ENCODE results near the gene MASP1.

DNA sequence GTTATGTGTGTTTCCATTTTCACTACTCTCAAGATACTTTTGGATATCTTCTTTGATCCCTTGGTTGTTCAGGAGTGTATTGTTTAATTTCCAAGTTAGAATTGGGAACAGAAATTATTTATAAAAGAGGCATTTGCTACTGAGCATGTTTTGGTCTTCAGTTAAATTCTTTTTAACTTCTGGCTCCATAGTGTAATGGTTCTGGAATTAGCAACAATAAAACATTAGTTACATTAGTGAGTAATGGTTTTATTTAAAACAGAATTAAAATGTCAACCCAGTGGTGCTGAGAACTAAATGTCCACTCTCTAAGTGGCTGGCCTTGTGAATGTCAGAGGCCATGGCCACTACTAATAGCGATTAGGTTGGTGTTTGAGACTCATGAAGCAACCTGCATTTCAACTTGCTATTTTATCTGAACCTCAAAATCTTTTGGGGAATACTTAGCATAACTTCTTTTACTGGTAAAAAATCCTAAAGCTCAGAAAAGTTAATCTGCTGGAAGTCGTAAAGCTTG, 19.5 kb upstream of the MASP1 start:
- TF ChIP-seq SIN3A (IDR thresholded peaks at IDR 0.05; ENCODE audit: borderline replicate concordance, insufficient read depth, low read length) (no peak), FOXP2 (optimal IDR thresholded peaks at IDR 0.05; ENCODE audit: borderline replicate concordance, extremely low read depth, extremely low read length, insufficient read depth) (no peak), TAF1 (IDR thresholded peaks at IDR 0.05; ENCODE audit: borderline replicate concordance, insufficient read depth, low read length) (no peak)
- TF ChIP-seq, protein P1, sequence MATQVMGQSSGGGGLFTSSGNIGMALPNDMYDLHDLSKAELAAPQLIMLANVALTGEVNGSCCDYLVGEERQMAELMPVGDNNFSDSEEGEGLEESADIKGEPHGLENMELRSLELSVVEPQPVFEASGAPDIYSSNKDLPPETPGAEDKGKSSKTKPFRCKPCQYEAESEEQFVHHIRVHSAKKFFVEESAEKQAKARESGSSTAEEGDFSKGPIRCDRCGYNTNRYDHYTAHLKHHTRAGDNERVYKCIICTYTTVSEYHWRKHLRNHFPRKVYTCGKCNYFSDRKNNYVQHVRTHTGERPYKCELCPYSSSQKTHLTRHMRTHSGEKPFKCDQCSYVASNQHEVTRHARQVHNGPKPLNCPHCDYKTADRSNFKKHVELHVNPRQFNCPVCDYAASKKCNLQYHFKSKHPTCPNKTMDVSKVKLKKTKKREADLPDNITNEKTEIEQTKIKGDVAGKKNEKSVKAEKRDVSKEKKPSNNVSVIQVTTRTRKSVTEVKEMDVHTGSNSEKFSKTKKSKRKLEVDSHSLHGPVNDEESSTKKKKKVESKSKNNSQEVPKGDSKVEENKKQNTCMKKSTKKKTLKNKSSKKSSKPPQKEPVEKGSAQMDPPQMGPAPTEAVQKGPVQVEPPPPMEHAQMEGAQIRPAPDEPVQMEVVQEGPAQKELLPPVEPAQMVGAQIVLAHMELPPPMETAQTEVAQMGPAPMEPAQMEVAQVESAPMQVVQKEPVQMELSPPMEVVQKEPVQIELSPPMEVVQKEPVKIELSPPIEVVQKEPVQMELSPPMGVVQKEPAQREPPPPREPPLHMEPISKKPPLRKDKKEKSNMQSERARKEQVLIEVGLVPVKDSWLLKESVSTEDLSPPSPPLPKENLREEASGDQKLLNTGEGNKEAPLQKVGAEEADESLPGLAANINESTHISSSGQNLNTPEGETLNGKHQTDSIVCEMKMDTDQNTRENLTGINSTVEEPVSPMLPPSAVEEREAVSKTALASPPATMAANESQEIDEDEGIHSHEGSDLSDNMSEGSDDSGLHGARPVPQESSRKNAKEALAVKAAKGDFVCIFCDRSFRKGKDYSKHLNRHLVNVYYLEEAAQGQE (IDR thresholded peaks at IDR 0.05; ENCODE audit: insufficient read depth in 1 of 2, low read depth in 2 of 2, low read length in 2 of 2), result no peak
